LNCAP (cell line): Measurements from ENCODE around the gene SRGAP2.
"Not testable (repeated sequence)": the region's sequence is repeated elsewhere in the genome, so short reads cannot be mapped to it uniquely, and the experiment has no call there.

Experiments used
- CTCF ChIP-seq: fragments of 450-650 bp; IDR thresholded peaks from 2 replicates; pipeline ENCODE4 v1.5.1; 2017; ENCODE audit warnings: mild to moderate bottlenecking

Gene SRGAP2

GRCh38 chr1:206203364-206204158 lies at the start of gene SRGAP2:
SRGAP2 (plus strand) TSS chr1:206203541; CDS start chr1:206205971, 2,430 bp downstream.
- TF ChIP-seq CTCF, result not testable (repeated sequence)

GRCh38 chr1:206174182-206174868 lies 29.0 kb upstream of the SRGAP2 start:
- peak; percentile 40 for TF ChIP-seq CTCF

GRCh38 chr1:206202789-206203363 lies 465 bp upstream of the SRGAP2 start, which contains the start of gene FAM72A:
FAM72A (minus strand) TSS chr1:206202839; CDS start chr1:206202025, 814 bp downstream.
- TF ChIP-seq CTCF, result not testable (repeated sequence)
